ENCODE measurements around the gene PSME3IP1.

The PSME3IP1 gene

GRCh38 chr16:57191056-57191571, 5.3 kb upstream of the PSME3IP1 start:
- TF ChIP-seq SIN3A (IDR thresholded peaks at IDR 0.05; ENCODE audit: borderline replicate concordance, insufficient read depth, low read length) (no peak), POLR2AphosphoS5 (IDR thresholded peaks at IDR 0.05; ENCODE audit: low read depth, low read length) (no peak), FOXP2 (optimal IDR thresholded peaks at IDR 0.05; ENCODE audit: borderline replicate concordance, extremely low read depth, extremely low read length, insufficient read depth) (no peak), TAF1 (IDR thresholded peaks at IDR 0.05; ENCODE audit: borderline replicate concordance, insufficient read depth, low read length) (no peak), REST (IDR thresholded peaks at IDR 0.05; ENCODE audit: insufficient read depth in 1 of 2, low read depth in 2 of 2, low read length in 2 of 2) (no peak)

GRCh38 chr16:57190136-57190535, 4.3 kb upstream of the PSME3IP1 start:
- TF ChIP-seq FOXP2 (optimal IDR thresholded peaks at IDR 0.05; ENCODE audit: borderline replicate concordance, extremely low read depth, extremely low read length, insufficient read depth) (no peak), POLR2AphosphoS5 (IDR thresholded peaks at IDR 0.05; ENCODE audit: low read depth, low read length) (no peak), REST (IDR thresholded peaks at IDR 0.05; ENCODE audit: insufficient read depth in 1 of 2, low read depth in 2 of 2, low read length in 2 of 2) (no peak), SIN3A (IDR thresholded peaks at IDR 0.05; ENCODE audit: borderline replicate concordance, insufficient read depth, low read length) (no peak), TAF1 (IDR thresholded peaks at IDR 0.05; ENCODE audit: borderline replicate concordance, insufficient read depth, low read length) (no peak)

GRCh38 chr16:57188711-57189002, 2.8 kb upstream of the PSME3IP1 start:
- TF ChIP-seq TAF1 (IDR thresholded peaks at IDR 0.05; ENCODE audit: borderline replicate concordance, insufficient read depth, low read length): no peak
- TF ChIP-seq FOXP2 (optimal IDR thresholded peaks at IDR 0.05; ENCODE audit: borderline replicate concordance, extremely low read depth, extremely low read length, insufficient read depth): no peak
- no peak for TF ChIP-seq POLR2AphosphoS5 (IDR thresholded peaks at IDR 0.05; ENCODE audit: low read depth, low read length)
- no peak for TF ChIP-seq SIN3A (IDR thresholded peaks at IDR 0.05; ENCODE audit: borderline replicate concordance, insufficient read depth, low read length)
- TF ChIP-seq REST (IDR thresholded peaks at IDR 0.05; ENCODE audit: insufficient read depth in 1 of 2, low read depth in 2 of 2, low read length in 2 of 2): no peak

GRCh38 chr16:57186872-57187854, 1.3 kb upstream of the PSME3IP1 start:
- TF ChIP-seq REST (IDR thresholded peaks at IDR 0.05; ENCODE audit: insufficient read depth in 1 of 2, low read depth in 2 of 2, low read length in 2 of 2) (no peak), FOXP2 (optimal IDR thresholded peaks at IDR 0.05; ENCODE audit: borderline replicate concordance, extremely low read depth, extremely low read length, insufficient read depth) (no peak), SIN3A (IDR thresholded peaks at IDR 0.05; ENCODE audit: borderline replicate concordance, insufficient read depth, low read length) (no peak), POLR2AphosphoS5 (IDR thresholded peaks at IDR 0.05; ENCODE audit: low read depth, low read length) (no peak), TAF1 (IDR thresholded peaks at IDR 0.05; ENCODE audit: borderline replicate concordance, insufficient read depth, low read length) (no peak)

Data from PFSK-1 (cell line).